HepG2 (cell line): ENCODE results near the gene GPS1. TPM values are rescaled to one million over a fixed set of nuclear protein-coding genes. Genes with fewer than 3 reads are reported as not detected.

ENCODE experiments used
- FOXP1 ChIP-seq, 2 experiments: fragments of 450-650 bp in 1 of 2; IDR thresholded peaks; 2 replicates each; pipeline ENCODE4 v1.6.1; 2017 to 2018; ENCODE audit warnings: antibody characterized with exemption in 1 of 2
- GABPB1 ChIP-seq: IDR thresholded peaks from 2 replicates; pipeline ENCODE4 v1.6.1; 2016; ENCODE audit warnings: mild to moderate bottlenecking, missing genetic modification reagents, moderate library complexity, missing compliant biosample characterization
- LCORL ChIP-seq, 2 experiments: fragments of 450-650 bp in 1 of 2; sonication (generic) in 1 of 2; formaldehyde crosslinking in 1 of 2; IDR thresholded peaks; 2 replicates each; pipeline versions ENCODE4 v1.5.0 to v1.6.1; 2017 to 2020; ENCODE audit warnings: antibody characterized with exemption in 1 of 2, missing genetic modification reagents in 1 of 2
- PLSCR1 ChIP-seq: sonication (generic); formaldehyde crosslinking; IDR thresholded peaks from 2 replicates; pipeline ENCODE4 v1.5.0; 2020; ENCODE audit warnings: missing genetic modification reagents, mild to moderate bottlenecking, borderline replicate concordance
- SRSF9 ChIP-seq: fragments of 200-400 bp; formaldehyde crosslinking; IDR thresholded peaks from 2 replicates; pipeline ENCODE4 v1.6.1; 2018; ENCODE audit warnings: borderline replicate concordance, mild to moderate bottlenecking, low read depth, low read length; ENCODE audit not compliant: insufficient read depth, poor library complexity, severe bottlenecking
- TAF15 ChIP-seq: fragments of 200-400 bp; formaldehyde crosslinking; IDR thresholded peaks from one replicate; pipeline ENCODE4 v1.6.1; 2018; ENCODE audit warnings: mild to moderate bottlenecking, low read depth, low read length; ENCODE audit not compliant: poor library complexity, severe bottlenecking
- ZBTB7B ChIP-seq: sonication (generic); formaldehyde crosslinking; IDR thresholded peaks from 2 replicates; pipeline ENCODE4 v1.4.0; 2020; ENCODE audit warnings: missing genetic modification reagents
- ZNF318 ChIP-seq: sonication (generic); formaldehyde crosslinking; IDR thresholded peaks from 2 replicates; pipeline ENCODE4 v1.4.0; 2020; ENCODE audit warnings: mild to moderate bottlenecking, missing genetic modification reagents
- ZNF354B ChIP-seq: sonication (generic); formaldehyde crosslinking; IDR thresholded peaks from 2 replicates; pipeline ENCODE4 v1.8.0; 2022; ENCODE audit warnings: mild to moderate bottlenecking, missing genetic modification reagents
- ZNF652 ChIP-seq: IDR thresholded peaks from 2 replicates; pipeline ENCODE4 v1.6.1; 2016; ENCODE audit warnings: low read depth, borderline replicate concordance
- polyA plus RNA-seq, 8 experiments: library from polyadenylated mRNA; depleted of rRNA in 3 of 8; stranded (reverse) in 7 of 8; unstranded in 1 of 8; fragments of >200 nt; fragmentation: Illumina TruSeq in 4 of 8; extraction: Trizol in 4 of 8; gene quantifications; 2 replicates each; pipeline versions ENCODE4 v1.2.1 to v1.2.3, GENCODE V29; 2011 to 2016; ENCODE audit warnings: low read depth in 4 of 8, missing spikeins in 1 of 8, mixed read lengths in 1 of 8; ENCODE audit not compliant: insufficient read depth in 1 of 8
- total RNA-seq, 5 experiments: library from RNA; depleted of rRNA; stranded (reverse); fragments of >200 nt; fragmentation: Illumina TruSeq; extraction: Trizol; gene quantifications; 2 replicates each; pipeline ENCODE4 v1.2.3, GENCODE V29; 2016; ENCODE audit warnings: low read depth in 1 of 5
- TF ChIP-seq, protein P1 (sequence below): IDR thresholded peaks from 2 replicates; pipeline ENCODE4 v1.6.1; 2016; ENCODE audit warnings: low read depth, missing genetic modification reagents, missing compliant biosample characterization

GPS1 gene
- total and polyA plus RNA-seq, 2 of the 13 experiments (the other 11 are each of a cell fraction or from before 2014, with no cell fraction given) = 124 to 128 TPM

GRCh38 chr17:82101767-82102679 lies 50.3 kb downstream of the GPS1 start (continued):
- TF ChIP-seq ZNF318 (CRISPR knock-in tag) (no peak), ZBTB7B (CRISPR knock-in tag) (peak; percentile 83), ZNF652 (CRISPR knock-in tag) (no peak), TAF15 (peak; percentile 94), LCORL (IDR thresholded peaks at IDR 0.05) (no peak; the same call in 1 of the 2 replicates), LCORL (CRISPR knock-in tag; IDR thresholded peaks at IDR 0.05) (peak; percentile 95), ZNF354B (peak; percentile 83; the same call in 1 of the 2 replicates), GABPB1 (CRISPR knock-in tag) (peak; percentile 79), FOXP1 (IDR thresholded peaks at IDR 0.05) (no peak), FOXP1 (CRISPR knock-in tag; IDR thresholded peaks at IDR 0.05) (peak; percentile 41), PLSCR1 (no peak), SRSF9 (no peak)
- TF ChIP-seq, protein P1, sequence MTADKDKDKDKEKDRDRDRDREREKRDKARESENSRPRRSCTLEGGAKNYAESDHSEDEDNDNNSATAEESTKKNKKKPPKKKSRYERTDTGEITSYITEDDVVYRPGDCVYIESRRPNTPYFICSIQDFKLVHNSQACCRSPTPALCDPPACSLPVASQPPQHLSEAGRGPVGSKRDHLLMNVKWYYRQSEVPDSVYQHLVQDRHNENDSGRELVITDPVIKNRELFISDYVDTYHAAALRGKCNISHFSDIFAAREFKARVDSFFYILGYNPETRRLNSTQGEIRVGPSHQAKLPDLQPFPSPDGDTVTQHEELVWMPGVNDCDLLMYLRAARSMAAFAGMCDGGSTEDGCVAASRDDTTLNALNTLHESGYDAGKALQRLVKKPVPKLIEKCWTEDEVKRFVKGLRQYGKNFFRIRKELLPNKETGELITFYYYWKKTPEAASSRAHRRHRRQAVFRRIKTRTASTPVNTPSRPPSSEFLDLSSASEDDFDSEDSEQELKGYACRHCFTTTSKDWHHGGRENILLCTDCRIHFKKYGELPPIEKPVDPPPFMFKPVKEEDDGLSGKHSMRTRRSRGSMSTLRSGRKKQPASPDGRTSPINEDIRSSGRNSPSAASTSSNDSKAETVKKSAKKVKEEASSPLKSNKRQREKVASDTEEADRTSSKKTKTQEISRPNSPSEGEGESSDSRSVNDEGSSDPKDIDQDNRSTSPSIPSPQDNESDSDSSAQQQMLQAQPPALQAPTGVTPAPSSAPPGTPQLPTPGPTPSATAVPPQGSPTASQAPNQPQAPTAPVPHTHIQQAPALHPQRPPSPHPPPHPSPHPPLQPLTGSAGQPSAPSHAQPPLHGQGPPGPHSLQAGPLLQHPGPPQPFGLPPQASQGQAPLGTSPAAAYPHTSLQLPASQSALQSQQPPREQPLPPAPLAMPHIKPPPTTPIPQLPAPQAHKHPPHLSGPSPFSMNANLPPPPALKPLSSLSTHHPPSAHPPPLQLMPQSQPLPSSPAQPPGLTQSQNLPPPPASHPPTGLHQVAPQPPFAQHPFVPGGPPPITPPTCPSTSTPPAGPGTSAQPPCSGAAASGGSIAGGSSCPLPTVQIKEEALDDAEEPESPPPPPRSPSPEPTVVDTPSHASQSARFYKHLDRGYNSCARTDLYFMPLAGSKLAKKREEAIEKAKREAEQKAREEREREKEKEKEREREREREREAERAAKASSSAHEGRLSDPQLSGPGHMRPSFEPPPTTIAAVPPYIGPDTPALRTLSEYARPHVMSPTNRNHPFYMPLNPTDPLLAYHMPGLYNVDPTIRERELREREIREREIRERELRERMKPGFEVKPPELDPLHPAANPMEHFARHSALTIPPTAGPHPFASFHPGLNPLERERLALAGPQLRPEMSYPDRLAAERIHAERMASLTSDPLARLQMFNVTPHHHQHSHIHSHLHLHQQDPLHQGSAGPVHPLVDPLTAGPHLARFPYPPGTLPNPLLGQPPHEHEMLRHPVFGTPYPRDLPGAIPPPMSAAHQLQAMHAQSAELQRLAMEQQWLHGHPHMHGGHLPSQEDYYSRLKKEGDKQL = peak; percentile 48; the same call in 1 of the 2 replicates
